SH-SY5Y (cell line): ENCODE measurements around the gene DNM3.

Experiments used
- GATA2 ChIP-seq: IDR thresholded peaks from 2 replicates; pipeline ENCODE4 v1.6.1; 2011; ENCODE audit warnings: mild to moderate bottlenecking, low read depth, low read length
- GATA3 ChIP-seq: IDR thresholded peaks from 2 replicates; pipeline ENCODE4 v1.6.1; 2011; ENCODE audit warnings: low read depth, mild to moderate bottlenecking, low read length, moderate library complexity

DNM3 gene

GRCh38 chr1:172138634-172139033 is 297.3 kb downstream of the DNM3 start:
- no peak for TF ChIP-seq GATA3
- no peak for TF ChIP-seq GATA2

GRCh38 chr1:172139196-172139595 is 297.9 kb downstream of the DNM3 start:
- no peak for TF ChIP-seq GATA2
- TF ChIP-seq GATA3: no peak

- TF ChIP-seq GATA3: no peak
- TF ChIP-seq GATA2: no peak
These were observed 298.8 kb downstream of the DNM3 start for GRCh38 chr1:172140072-172140471.

GRCh38 chr1:172140591-172140990 is 299.3 kb downstream of the DNM3 start:
- TF ChIP-seq GATA2 (no peak), GATA3 (no peak)

GRCh38 chr1:172141341-172141881 is 300.1 kb downstream of the DNM3 start:
- TF ChIP-seq GATA2 (no peak), GATA3 (no peak)

- TF ChIP-seq GATA2: no peak
- no peak for TF ChIP-seq GATA3
These were observed 301.0 kb downstream of the DNM3 start for GRCh38 chr1:172142324-172142723.

GRCh38 chr1:172143384-172144055 is 302.2 kb downstream of the DNM3 start:
- TF ChIP-seq GATA3: no peak
- no peak for TF ChIP-seq GATA2

- TF ChIP-seq GATA2: no peak
- no peak for TF ChIP-seq GATA3
These were observed 303.3 kb downstream of the DNM3 start for GRCh38 chr1:172144445-172145061.

- TF ChIP-seq GATA3: no peak
These were observed 303.9 kb downstream of the DNM3 start for GRCh38 chr1:172145231-172145651.

- TF ChIP-seq GATA2 (no peak), GATA3 (no peak)
These were observed 304.4 kb downstream of the DNM3 start for GRCh38 chr1:172145656-172146055.

GRCh38 chr1:172146141-172146850 is 305.0 kb downstream of the DNM3 start:
- no peak for TF ChIP-seq GATA2
- TF ChIP-seq GATA3: no peak

GRCh38 chr1:172147541-172147940 is 306.2 kb downstream of the DNM3 start:
- TF ChIP-seq GATA3 (no peak), GATA2 (no peak)

GRCh38 chr1:172148213-172148612 is 306.9 kb downstream of the DNM3 start:
- no peak for TF ChIP-seq GATA3
- TF ChIP-seq GATA2: no peak

- TF ChIP-seq GATA2 (no peak), GATA3 (no peak)
These were observed 307.4 kb downstream of the DNM3 start for GRCh38 chr1:172148707-172149106.

- TF ChIP-seq GATA2 (no peak), GATA3 (no peak)
These were observed 308.0 kb downstream of the DNM3 start for GRCh38 chr1:172149346-172149745.

- no peak for TF ChIP-seq GATA3
- no peak for TF ChIP-seq GATA2
These were observed 313.3 kb downstream of the DNM3 start for GRCh38 chr1:172154551-172154950.
